Activated CD8-positive, alpha-beta memory T cell treated with anti-CD3 and anti-CD28 coated beads, Interleukin-2, amount 10 ng/mL, durations not matched to agents 7 days and 5 days (primary cell): ENCODE measurements around the gene ZBTB44. TPM values are rescaled to one million over a fixed set of nuclear protein-coding genes. Genes with fewer than 3 reads are reported as not detected.

Experiments
- ATAC-seq: fragments of 150-1000 bp; cut with Tn5 transposase; one replicate; pipeline ENCODE4 v1.10.0; 2021; ENCODE audit warnings: moderate library complexity
- CTCF ChIA-PET: fragments of 350-600 bp; sonication (Branson Sonifier 250); formaldehyde crosslinking; loops from one replicate; lab custom pipeline; 2021; ENCODE audit warnings: antibody characterized with exemption; lab: Charles Lee
- DNase-seq: peaks from one replicate; pipeline ENCODE4 v3.0.0-alpha.2; 2020
- H3K27ac Mint-ChIP-seq: one replicate; pipeline ENCODE4 v1.8.0; 2021; ENCODE audit warnings: mild to moderate bottlenecking, mixed read lengths
- H3K27me3 Mint-ChIP-seq: one replicate; pipeline ENCODE4 v1.8.0; 2021; ENCODE audit warnings: mixed read lengths
- H3K36me3 Mint-ChIP-seq: one replicate; pipeline ENCODE4 v1.8.0; 2021; ENCODE audit warnings: mild to moderate bottlenecking, mixed read lengths
- H3K4me1 Mint-ChIP-seq: one replicate; pipeline ENCODE4 v1.8.0; 2021; ENCODE audit warnings: mixed read lengths
- H3K4me3 Mint-ChIP-seq: one replicate; pipeline ENCODE4 v1.8.0; 2021; ENCODE audit warnings: mild to moderate bottlenecking, moderate library complexity, mixed read lengths
- H3K9me3 Mint-ChIP-seq: one replicate; pipeline ENCODE4 v1.8.0; 2022; ENCODE audit warnings: low read depth, mixed read lengths
- total RNA-seq, 2 experiments: library from RNA; stranded (reverse); gene quantifications; one replicate each; pipeline ENCODE4 v1.2.3, GENCODE V29; 2021

ZBTB44 gene
- total RNA-seq, 2 experiments from 2014 or later = 36.9 to 41.7 TPM

DNA sequence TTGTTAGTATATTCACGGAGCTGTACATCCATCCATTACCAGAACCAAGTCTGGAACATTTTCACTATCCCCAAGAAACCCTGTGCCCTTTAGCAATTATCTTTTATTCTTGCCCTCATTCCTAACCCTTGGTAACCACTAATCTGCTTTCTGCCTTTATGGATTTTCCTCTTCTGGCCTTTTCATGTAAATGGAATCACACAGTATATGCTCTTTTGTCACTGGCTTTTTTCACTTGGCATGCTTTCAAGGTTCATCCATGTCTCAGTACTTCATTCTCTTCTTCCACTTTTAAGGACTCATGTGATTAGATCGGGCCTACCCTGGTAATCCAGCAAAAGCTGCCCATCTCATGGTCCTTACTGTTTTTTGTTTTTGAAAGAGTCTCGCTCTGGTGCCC, 11.0 kb upstream of the ZBTB44 start:
- Mint-ChIP-seq H3K4me1 (peaks cover 4% of the 10 kb centered on the region), H3K27me3 (no peaks in the 10 kb centered on the region), H3K27ac (no peak overlapping the region), H3K9me3 (peaks cover 13% of the 10 kb centered on the region), H3K36me3 (peaks cover 19% of the 10 kb centered on the region), H3K4me3 (no peak overlapping the region)
- CTCF ChIA-PET = no interaction called here
- ATAC-seq (no peak), DNase-seq (no peak)

DNA sequence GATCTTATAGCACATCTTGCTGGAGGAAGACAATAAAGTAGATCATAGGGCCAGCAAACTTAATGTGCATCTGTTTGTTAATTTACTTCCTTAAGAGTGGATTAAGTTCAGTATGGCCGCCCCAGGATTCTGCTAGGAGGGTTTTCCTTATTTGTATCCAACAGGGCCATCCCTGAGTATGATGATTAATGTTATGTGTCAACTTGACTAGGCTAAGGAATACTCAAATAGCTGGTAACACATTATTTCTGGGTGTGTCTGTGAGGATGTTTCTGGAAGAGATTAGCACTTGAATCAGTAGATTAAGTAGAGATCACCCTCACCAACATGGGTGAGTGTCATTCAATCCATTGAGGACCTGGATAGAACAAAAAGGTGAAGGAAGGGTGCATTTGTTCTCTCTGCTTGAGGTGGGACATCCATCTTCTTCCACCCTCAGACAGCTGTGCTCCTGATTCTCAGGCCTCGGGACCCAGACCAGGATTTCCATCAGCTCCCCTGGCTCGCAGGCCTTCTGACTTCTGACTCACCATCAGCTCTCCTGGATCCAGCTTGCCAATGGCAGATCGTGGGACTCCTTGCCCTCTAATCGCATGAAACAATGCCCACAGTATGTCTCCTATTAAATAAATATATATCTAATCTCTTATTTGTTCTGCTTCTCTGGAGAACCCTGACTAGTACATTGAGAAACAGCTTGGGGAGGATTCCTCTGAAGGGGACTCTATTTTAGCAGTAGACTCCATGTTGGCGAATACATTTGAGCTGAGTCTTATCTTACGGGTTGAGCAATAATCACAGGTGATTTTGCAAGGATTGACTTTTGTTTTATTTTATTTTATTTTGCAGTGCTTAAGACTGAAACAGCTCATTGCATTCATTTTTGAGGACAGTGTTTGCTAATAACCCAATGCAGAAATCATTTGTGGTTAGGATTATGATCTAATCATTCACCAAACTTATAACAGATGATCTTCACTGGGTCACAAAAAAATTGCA, 9.0 kb upstream of the ZBTB44 start:
- Mint-ChIP-seq H3K36me3 (peaks cover 19% of the 10 kb centered on the region), H3K4me1 (peaks cover 8% of the 10 kb centered on the region), H3K4me3 (no peak overlapping the region), H3K27me3 (no peaks in the 10 kb centered on the region), H3K9me3 (peaks cover 13% of the 10 kb centered on the region), H3K27ac (no peak overlapping the region)
- ATAC-seq = no peak
- DNase-seq = no peak
- CTCF ChIA-PET = no interaction called here

DNA sequence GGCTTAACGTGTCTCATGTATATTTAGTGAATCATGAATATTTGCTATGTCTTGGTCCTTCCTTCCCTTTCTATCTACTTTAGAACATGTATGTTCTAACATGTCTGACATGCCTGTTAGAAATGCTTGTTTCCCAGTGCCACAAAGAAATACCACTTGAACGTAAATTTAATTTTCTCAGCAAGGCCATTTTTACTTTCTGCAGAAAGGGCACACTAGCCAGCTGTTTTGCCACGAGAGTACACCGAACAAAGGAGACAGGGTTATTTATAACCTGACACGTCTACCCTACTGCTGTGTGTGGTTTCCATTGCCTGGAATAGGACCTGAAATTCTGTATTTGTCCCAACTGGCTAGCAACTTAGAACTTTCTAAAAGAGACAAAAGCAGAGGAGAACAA, 7.4 kb upstream of the ZBTB44 start:
- Mint-ChIP-seq H3K9me3 (peaks cover 11% of the 10 kb centered on the region), H3K27ac (no peak overlapping the region), H3K4me1 (peaks cover 8% of the 10 kb centered on the region), H3K4me3 (no peak overlapping the region), H3K27me3 (no peaks in the 10 kb centered on the region), H3K36me3 (peaks cover 11% of the 10 kb centered on the region)
- ATAC-seq (no peak), DNase-seq (no peak)
- CTCF ChIA-PET = interaction anchor here (1.4 kb wide), 1 partner anchor 17 kb away, joined by 3 read pairs; no protein-coding TSS in a partner anchor

DNA sequence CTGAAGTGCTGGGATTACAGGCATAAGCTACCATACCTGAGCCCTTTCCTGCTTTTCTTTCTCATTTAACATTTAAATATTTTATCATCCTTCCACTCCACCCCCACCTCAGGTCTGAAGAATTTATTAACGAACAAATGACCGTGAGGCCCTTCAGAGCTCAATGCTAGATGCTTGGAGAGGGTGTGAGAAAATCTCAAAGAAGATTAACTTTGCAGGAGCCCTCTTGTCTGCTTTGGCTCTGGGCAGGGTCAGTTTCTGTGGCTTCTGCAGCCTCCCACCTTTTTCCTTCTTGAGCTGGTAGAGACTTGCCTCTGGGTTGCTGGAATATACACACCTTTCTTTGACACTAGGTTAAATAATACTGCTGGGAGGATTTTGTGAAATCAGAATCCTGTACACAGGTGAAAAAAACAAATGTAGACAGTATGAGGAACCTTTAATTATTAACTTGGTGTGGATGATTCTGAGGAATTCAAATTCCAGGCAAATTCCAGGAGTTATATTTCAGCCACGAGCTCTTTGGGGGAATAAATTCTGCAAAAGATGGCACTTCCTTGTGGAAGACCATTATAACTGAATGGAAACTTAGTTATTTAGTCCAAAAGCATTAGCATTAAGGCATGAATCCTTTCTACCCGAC, 3.4 kb upstream of the ZBTB44 start:
- Mint-ChIP-seq H3K36me3 (peaks cover 10% of the 10 kb centered on the region), H3K27ac (no peak overlapping the region), H3K9me3 (peaks cover 9% of the 10 kb centered on the region), H3K4me3 (no peak overlapping the region), H3K4me1 (peaks cover 23% of the 10 kb centered on the region), H3K27me3 (no peaks in the 10 kb centered on the region)
- ATAC-seq (no peak), DNase-seq (no peak)
- CTCF ChIA-PET = interaction anchor here (0.7 kb wide), 1 partner anchor 68 kb away, joined by 3 read pairs; no protein-coding TSS in a partner anchor

DNA sequence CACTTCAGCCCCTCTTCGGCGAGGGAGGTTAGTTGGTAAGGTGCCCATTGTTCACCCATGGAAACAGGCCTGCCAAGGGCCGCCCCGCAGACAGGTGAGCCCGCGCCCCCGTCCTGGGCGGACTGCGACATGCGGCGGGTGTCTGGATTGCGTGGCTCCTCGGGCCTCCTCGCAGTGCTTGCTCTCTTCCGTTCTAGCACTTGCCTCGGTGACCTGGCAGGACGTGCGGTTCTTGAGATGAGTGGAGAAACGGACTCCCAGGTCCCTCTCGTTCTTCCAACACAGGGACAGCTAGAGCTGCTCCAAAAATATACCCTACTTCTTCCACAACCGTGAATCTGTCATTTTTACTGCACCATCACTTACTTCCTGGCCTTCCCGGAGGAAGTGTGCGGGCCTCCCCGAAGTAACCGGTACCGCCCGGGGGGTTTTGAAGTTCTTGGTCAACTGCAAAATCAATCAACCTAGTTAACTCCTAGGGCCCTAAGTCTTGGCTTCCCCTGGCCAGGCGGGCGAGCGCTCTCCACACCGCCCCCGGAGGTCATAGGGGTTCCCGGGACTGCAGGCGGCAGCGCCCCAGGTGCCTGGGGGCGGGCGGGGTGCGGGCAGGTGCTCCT, 745 bp upstream of the ZBTB44 start:
- no peaks in the 10 kb centered on the region for H3K9me3 Mint-ChIP-seq

DNA sequence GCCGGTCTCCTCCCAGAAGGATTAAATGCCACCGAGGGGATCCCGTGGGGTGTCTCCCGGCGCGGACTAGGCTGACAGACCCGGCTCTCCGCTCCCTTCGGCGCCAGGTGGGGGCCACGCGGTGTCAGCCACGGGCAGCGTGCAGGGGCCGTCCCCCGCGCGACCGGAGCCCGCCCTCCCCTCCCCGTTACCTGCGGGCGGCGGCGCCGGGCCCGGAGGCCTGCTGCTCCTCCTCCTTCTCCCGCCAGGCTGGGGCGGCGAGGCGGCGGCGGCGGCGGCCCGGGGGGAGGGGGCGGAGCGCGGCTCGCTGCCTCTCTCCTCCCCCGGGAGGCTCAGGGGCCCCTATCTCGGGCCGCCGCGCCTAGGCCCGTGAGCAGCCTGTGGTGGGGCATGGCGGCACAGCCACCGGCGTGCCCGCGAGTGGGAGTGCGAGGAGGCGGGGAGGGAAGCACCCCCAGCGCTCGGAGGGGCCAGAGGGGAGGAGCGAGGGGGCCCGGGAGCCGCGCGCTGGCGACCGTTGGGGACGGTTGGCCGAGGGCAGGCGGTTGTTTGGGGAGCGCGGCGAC, 450 bp downstream of the ZBTB44 start:
- peak; percentile 71 for ATAC-seq
- peaks cover 30% of the 10 kb centered on the region for H3K4me1 Mint-ChIP-seq
- H3K27ac Mint-ChIP-seq = peak overlapping the region; percentile 88
- DNase-seq = peak; percentile 72
- H3K9me3 Mint-ChIP-seq = no peaks in the 10 kb centered on the region
- peak overlapping the region; percentile 86 for H3K4me3 Mint-ChIP-seq
- H3K36me3 Mint-ChIP-seq = peaks cover 5% of the 10 kb centered on the region
- H3K27me3 Mint-ChIP-seq = no peaks in the 10 kb centered on the region
- CTCF ChIA-PET = no interaction called here

More for the DNA sequence above, 745 bp upstream of the ZBTB44 start:
- ATAC-seq (peak; percentile 40), DNase-seq (peak; percentile 80)
- H3K4me1 Mint-ChIP-seq = peaks cover 37% of the 10 kb centered on the region
- peak overlapping the region; percentile 96 for H3K27ac Mint-ChIP-seq
- CTCF ChIA-PET = no interaction called here
- H3K36me3 Mint-ChIP-seq = peaks cover 5% of the 10 kb centered on the region
- peak overlapping the region; percentile 85 for H3K4me3 Mint-ChIP-seq
- no peaks in the 10 kb centered on the region for H3K27me3 Mint-ChIP-seq

DNA sequence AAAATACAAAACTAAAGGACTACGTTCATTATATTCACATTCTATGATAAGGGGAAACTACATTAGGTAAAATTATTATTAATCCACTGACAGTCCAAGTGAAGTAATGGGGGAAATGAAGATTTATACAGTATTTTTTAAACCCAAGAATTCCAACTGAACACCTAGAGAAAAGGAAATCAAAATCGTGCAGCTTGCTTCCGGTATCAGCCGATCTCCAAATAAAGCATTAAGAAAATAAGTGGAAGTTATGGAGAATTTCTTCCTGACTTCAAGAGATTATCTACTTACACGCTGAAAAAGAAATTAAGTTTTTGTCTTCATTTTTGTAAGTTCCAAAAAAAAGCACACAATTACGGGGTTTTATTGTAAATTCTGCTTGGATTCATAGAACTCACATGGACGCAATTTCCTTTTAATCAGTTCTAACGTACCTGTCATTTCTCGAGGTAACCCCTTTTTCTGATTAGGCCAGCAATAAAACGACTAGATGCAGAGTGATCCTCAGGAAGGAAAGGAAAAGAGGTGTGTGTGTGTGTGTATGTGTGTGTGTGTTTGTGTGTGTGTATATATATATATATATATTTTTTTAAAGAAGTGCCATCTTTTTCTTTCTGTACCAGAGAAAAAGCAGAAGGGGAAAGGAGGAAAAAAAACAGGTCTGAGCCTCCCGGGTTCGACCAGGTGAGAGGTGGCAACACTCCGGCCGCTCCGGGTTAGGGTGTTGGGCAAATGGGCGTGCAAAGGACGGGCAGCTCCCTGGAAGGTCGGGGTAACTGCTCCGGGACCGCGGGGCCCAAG, 1.1 kb downstream of the ZBTB44 start:
- Mint-ChIP-seq H3K4me1 (peaks cover 34% of the 10 kb centered on the region), H3K9me3 (no peaks in the 10 kb centered on the region), H3K4me3 (peak overlapping the region; percentile 86), H3K36me3 (peaks cover 5% of the 10 kb centered on the region), H3K27ac (peak overlapping the region; percentile 88), H3K27me3 (no peaks in the 10 kb centered on the region)
- no peak for ATAC-seq
- DNase-seq = no peak
- CTCF ChIA-PET = no interaction called here

DNA sequence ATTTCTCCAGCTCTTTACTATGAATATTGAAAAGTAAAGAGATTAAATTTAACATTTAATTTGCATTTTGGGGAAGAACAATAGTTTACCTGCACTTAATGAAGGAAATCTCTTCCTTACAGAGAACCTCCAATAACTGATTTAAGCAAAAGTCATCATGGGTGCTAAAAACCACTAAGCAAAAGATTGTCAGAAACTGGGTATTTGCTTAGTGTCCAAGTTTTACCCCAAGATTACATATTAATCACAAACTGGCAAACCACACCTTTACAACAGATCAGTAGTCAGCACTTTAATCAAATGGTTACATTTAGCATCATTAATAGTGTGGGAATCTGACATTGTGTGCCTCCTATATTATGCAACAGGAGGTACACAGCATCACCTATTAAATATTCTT, 2.7 kb downstream of the ZBTB44 start:
- Mint-ChIP-seq H3K36me3 (peaks cover 15% of the 10 kb centered on the region), H3K9me3 (no peaks in the 10 kb centered on the region), H3K4me3 (peak overlapping the region; percentile 86), H3K4me1 (peaks cover 38% of the 10 kb centered on the region), H3K27me3 (no peaks in the 10 kb centered on the region), H3K27ac (no peak overlapping the region)
- ATAC-seq = no peak
- CTCF ChIA-PET = no interaction called here
- no peak for DNase-seq

DNA sequence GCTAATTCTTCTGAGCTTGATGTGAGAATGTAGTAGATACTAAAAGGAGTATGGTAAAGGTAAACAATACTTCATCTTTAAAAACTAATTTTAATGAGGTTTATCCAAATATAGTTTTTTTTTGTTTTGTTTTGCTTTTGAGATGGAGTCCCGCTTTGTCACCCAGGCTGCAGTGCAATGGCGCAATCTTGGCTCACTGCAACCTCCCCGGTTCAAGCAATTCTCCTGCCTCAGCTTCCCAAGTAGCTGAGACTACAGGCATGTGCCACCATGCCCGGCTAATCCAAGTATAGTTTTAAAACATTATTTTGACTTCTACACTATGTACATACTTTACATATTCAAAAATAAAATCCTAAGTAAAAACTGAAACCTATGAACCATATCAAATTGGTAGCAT, 4.1 kb downstream of the ZBTB44 start:
- H3K9me3 Mint-ChIP-seq = peaks cover 5% of the 10 kb centered on the region
- peaks cover 31% of the 10 kb centered on the region for H3K4me1 Mint-ChIP-seq
- H3K27ac Mint-ChIP-seq = no peak overlapping the region
- no peak overlapping the region for H3K4me3 Mint-ChIP-seq
- ATAC-seq (no peak), DNase-seq (no peak)
- CTCF ChIA-PET = no interaction called here
- no peaks in the 10 kb centered on the region for H3K27me3 Mint-ChIP-seq
- peaks cover 23% of the 10 kb centered on the region for H3K36me3 Mint-ChIP-seq

DNA sequence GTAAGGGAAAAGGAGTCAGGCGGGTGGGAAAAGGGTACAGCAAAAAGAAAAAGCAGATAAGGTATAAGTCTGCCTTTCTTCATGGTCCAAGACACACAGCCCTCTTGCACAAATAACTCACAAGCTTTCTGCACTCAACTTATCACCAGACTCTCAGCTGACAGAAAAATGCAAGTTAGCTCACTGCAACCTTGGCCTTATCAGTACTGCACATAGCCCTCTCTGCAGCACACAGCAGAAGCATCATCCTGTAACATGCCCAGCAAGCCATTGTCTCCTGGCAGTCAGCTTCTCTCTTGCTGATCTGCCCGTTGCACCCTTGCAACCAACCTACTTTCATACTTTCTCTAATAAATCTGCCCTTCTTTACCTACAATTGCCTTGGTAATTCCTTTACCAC, 5.8 kb downstream of the ZBTB44 start:
- Mint-ChIP-seq H3K36me3 (peaks cover 33% of the 10 kb centered on the region), H3K27ac (no peak overlapping the region), H3K4me3 (no peak overlapping the region), H3K27me3 (no peaks in the 10 kb centered on the region), H3K9me3 (peaks cover 12% of the 10 kb centered on the region), H3K4me1 (peaks cover 37% of the 10 kb centered on the region)
- no peak for DNase-seq
- CTCF ChIA-PET = no interaction called here
- ATAC-seq = no peak

DNA sequence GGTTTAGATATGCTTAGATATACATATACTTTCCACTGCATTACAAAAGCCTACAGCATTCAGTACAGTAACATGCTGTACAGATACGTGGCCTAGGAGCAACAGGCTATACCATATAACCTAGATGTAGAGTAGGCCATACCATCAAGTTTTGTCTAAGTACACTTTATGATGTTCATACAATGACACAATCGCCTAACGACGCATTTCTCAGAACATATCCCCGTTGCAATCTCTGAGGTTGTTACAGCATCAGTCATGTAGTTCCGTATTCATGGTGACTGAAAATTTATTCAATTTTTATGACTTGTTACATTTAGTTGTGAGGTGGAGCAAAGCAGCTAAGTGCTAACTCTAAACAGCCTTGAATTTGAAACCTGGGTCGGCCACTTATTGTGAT, 6.7 kb downstream of the ZBTB44 start:
- CTCF ChIA-PET = interaction anchor here (0.9 kb wide), 1 partner anchor 9 kb away, joined by 6 read pairs; no protein-coding TSS in a partner anchor
- H3K36me3 Mint-ChIP-seq = peaks cover 31% of the 10 kb centered on the region
- DNase-seq (no peak), ATAC-seq (no peak)
- peaks cover 12% of the 10 kb centered on the region for H3K9me3 Mint-ChIP-seq
- no peak overlapping the region for H3K4me3 Mint-ChIP-seq
- no peaks in the 10 kb centered on the region for H3K27me3 Mint-ChIP-seq
- H3K27ac Mint-ChIP-seq = no peak overlapping the region
- peaks cover 34% of the 10 kb centered on the region for H3K4me1 Mint-ChIP-seq

DNA sequence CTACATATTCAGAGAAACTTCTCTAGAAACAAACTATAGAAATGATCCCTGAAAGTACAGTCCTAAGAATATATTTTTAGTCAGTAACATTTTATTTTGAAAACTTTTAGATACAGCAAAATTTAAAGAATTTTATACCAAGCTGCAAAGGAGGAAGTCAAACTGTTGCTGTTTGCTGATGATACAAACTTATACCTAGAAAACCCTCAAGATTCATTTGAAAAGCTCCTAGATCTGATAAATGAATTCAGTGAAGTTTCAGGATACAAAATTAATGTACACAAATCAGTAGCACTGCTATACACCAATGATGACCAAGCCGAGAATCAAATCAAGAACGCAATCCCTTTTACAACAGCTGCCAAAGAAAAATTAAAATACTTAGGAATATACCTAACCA, 10.1 kb downstream of the ZBTB44 start:
- peak overlapping the region; percentile 26 for H3K27ac Mint-ChIP-seq
- H3K36me3 Mint-ChIP-seq = peaks cover 46% of the 10 kb centered on the region

More for the DNA sequence above, 10.1 kb downstream of the ZBTB44 start:
- Mint-ChIP-seq H3K4me3 (peak overlapping the region; percentile 2), H3K4me1 (peaks cover 33% of the 10 kb centered on the region), H3K27me3 (no peaks in the 10 kb centered on the region), H3K9me3 (peaks cover 12% of the 10 kb centered on the region)
- ATAC-seq (no peak), DNase-seq (no peak)
- CTCF ChIA-PET = no interaction called here
